ENCODE measurements around the gene IGFLR1. TPM values are rescaled to one million over a fixed set of nuclear protein-coding genes. Genes with fewer than 3 reads are reported as not detected.
A peak's percentile ranks its signal among the peaks of the same experiment; 100 is the strongest.

Gene IGFLR1
- total and polyA plus RNA-seq, 9 of the 15 experiments (the other 6 are each of a cell fraction or from before 2014, with no cell fraction given), result 1.0 to 14.3 (median 4.6) TPM

DNA sequence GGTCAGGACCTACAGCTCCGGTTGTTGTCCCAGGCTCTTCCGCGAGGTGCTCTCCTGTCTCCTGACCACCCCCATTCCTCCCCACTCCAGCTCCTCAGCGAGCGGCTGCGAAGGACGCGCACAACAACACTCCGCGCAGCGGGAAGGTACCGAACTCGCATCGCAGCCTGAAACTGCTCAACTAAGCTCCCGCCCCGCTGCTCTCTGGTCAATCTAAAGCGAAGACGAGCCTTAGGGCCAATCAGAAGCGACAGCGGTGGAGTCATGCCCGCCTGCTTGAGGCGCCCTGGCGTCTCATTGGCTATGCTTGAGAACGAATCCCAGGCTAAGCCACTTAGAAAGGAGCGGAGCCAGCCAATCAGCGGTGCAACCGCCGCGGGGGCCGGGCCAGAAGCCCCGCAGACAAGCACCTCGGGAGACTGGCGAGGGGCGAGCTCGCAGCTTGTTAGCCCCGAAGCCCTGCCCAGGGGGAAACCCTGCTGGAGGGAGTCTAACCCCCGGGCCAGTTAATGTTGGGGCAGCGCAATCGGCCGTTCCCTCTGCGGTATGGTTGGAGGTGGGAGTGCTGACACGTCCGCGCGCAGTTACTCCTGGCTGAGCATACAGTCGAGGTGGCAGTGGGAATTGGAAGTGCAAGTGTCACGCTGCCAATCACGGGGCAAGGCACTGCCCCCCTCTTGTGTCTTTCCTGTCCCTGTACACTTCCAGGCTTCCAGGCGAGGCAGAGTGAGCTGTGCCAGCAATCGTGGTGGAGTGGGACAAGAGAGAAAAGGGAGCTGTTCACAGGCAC, 39.8 kb downstream of the IGFLR1 start (continued):
- TF ChIP-seq ZNF764 (CRISPR knock-in tag; IDR thresholded peaks at IDR 0.05; ENCODE audit: low read depth) (no peak), MXI1 (IDR thresholded peaks at IDR 0.05; ENCODE audit: low read depth, low read length) (no peak), PHB2 (IDR thresholded peaks at IDR 0.05; ENCODE audit: low read depth) (no peak), MEF2A (IDR thresholded peaks at IDR 0.05; ENCODE audit: control insufficient read depth, low read depth, low read length) (no peak), RB1 (IDR thresholded peaks at IDR 0.05; ENCODE audit: low read depth) (no peak), ZNF707 (CRISPR knock-in tag; conservative IDR thresholded peaks at IDR 0.05) (no peak), JUN (IDR thresholded peaks at IDR 0.05; ENCODE audit: borderline replicate concordance, low read depth, low read length) (peak; percentile 55; the same call in 1 of the 2 replicates), JUN (CRISPR knock-in tag; IDR thresholded peaks at IDR 0.05; ENCODE audit: borderline replicate concordance) (no peak), TBP (optimal IDR thresholded peaks at IDR 0.05; ENCODE audit: low read depth, low read length) (peak; percentile 52), PPARD (CRISPR knock-in tag; IDR thresholded peaks at IDR 0.05) (no peak), HDAC6 (IDR thresholded peaks at IDR 0.05; ENCODE audit: low read depth, low read length) (peak; percentile 98), GTF2A2 (tag; IDR thresholded peaks at IDR 0.05) (no peak), NFE2 (IDR thresholded peaks at IDR 0.05; ENCODE audit: low read depth) (no peak), LEF1 (IDR thresholded peaks at IDR 0.05) (peak; percentile 42; the same call in 1 of the 2 replicates), FIP1L1 (IDR thresholded peaks at IDR 0.05; ENCODE audit: low read depth, low read length, poor library complexity, severe bottlenecking) (no peak), CREM (IDR thresholded peaks at IDR 0.05; ENCODE audit: low read depth) (peak; percentile 66), BDP1 (IDR thresholded peaks at IDR 0.05; ENCODE audit: insufficient read depth, insufficient read length) (no peak), TAL1 (IDR thresholded peaks at IDR 0.05) (no peak), TAF7 (tag; IDR thresholded peaks at IDR 0.05) (no peak)
- TF ChIP-seq, protein P1, sequence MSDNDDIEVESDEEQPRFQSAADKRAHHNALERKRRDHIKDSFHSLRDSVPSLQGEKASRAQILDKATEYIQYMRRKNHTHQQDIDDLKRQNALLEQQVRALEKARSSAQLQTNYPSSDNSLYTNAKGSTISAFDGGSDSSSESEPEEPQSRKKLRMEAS (CRISPR knock-in tag; IDR thresholded peaks at IDR 0.05), result 0 out of 2 replicates have a peak, but pooled peaks have one; percentile 25
- TF ChIP-seq, protein P2, sequence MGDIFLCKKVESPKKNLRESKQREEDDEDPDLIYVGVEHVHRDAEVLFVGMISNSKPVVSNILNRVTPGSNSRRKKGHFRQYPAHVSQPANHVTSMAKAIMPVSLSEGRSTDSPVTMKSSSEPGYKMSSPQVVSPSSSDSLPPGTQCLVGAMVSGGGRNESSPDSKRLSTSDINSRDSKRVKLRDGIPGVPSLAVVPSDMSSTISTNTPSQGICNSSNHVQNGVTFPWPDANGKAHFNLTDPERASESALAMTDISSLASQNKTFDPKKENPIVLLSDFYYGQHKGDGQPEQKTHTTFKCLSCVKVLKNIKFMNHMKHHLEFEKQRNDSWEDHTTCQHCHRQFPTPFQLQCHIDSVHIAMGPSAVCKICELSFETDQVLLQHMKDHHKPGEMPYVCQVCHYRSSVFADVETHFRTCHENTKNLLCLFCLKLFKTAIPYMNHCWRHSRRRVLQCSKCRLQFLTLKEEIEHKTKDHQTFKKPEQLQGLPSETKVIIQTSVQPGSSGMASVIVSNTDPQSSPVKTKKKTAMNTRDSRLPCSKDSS (IDR thresholded peaks at IDR 0.05; ENCODE audit: low read depth, partially characterized antibody), result no peak
- TF ChIP-seq, protein P3, sequence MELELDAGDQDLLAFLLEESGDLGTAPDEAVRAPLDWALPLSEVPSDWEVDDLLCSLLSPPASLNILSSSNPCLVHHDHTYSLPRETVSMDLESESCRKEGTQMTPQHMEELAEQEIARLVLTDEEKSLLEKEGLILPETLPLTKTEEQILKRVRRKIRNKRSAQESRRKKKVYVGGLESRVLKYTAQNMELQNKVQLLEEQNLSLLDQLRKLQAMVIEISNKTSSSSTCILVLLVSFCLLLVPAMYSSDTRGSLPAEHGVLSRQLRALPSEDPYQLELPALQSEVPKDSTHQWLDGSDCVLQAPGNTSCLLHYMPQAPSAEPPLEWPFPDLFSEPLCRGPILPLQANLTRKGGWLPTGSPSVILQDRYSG (tag; conservative IDR thresholded peaks at IDR 0.05; ENCODE audit: low read depth), result no peak
- TF ChIP-seq, protein P4, sequence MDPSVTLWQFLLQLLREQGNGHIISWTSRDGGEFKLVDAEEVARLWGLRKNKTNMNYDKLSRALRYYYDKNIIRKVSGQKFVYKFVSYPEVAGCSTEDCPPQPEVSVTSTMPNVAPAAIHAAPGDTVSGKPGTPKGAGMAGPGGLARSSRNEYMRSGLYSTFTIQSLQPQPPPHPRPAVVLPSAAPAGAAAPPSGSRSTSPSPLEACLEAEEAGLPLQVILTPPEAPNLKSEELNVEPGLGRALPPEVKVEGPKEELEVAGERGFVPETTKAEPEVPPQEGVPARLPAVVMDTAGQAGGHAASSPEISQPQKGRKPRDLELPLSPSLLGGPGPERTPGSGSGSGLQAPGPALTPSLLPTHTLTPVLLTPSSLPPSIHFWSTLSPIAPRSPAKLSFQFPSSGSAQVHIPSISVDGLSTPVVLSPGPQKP (CRISPR knock-in tag; IDR thresholded peaks at IDR 0.05), result no peak
- TF ChIP-seq, protein P5, sequence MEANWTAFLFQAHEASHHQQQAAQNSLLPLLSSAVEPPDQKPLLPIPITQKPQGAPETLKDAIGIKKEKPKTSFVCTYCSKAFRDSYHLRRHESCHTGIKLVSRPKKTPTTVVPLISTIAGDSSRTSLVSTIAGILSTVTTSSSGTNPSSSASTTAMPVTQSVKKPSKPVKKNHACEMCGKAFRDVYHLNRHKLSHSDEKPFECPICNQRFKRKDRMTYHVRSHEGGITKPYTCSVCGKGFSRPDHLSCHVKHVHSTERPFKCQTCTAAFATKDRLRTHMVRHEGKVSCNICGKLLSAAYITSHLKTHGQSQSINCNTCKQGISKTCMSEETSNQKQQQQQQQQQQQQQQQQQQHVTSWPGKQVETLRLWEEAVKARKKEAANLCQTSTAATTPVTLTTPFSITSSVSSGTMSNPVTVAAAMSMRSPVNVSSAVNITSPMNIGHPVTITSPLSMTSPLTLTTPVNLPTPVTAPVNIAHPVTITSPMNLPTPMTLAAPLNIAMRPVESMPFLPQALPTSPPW (CRISPR knock-in tag; IDR thresholded peaks at IDR 0.05), result peak; percentile 25; the same call in 1 of the 2 replicates
